ENCODE data around the gene DNAH1.

The DNAH1 gene

DNA sequence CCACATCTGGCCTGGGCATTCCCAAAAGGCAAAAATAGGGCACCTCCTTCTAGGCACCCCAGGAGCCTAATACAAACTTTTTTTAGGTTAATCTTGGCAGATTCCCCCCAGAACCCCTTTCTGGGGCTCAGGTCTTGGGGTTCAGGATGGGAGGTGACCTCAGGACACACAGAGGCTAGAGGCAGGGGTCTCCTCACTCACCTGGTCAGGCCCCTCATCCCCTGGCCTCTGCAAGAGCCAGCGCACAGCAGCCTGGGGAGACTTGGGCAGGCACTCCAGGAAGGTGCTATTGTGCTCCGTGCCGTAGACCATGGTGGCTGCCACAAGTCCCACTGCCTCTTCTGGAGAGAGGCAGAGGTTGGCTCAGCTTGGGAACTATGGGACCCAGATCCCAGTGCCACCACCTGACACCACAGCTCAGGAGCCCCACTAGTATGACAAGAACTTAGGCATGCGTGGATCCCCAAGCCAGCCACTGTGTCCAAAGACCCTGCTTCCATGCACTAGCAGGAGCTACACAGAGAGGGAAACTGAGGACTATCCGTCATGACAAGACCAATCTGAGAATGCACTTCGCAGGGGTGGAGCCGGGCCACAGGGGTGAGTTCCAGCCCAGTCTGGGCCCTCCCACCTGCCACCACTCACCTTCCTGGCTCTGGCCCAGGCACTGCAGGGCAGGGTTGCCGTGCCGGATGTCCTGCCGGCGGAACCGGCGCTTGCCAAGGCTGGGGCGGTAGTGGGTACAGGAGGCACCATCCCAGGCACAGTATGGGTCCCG, 121.4 kb downstream of the DNAH1 start:
- Histone ChIP-seq H3K27ac (ENCODE audit: low read length) (no peak overlapping the region), H3K9me3 (ENCODE audit: control insufficient read depth in 2 of 2, low read length in 2 of 2) (no peaks in the 10 kb centered on the region), H3K27me3 (ENCODE audit: control insufficient read depth in 1 of 2, insufficient read depth in 2 of 2, low read length in 2 of 2) (no peaks in the 10 kb centered on the region), H3K36me3 (ENCODE audit: control insufficient read depth in 2 of 2, insufficient read depth in 2 of 2, low read length in 2 of 2) (no peaks in the 10 kb centered on the region), H3K4me1 (ENCODE audit: control insufficient read depth, insufficient read depth, low read length) (peaks cover 10% of the 10 kb centered on the region), H3K4me3 (ENCODE audit: low read length in 2 of 2) (no peak overlapping the region), H3K9ac (ENCODE audit: low read length in 2 of 2) (no peak overlapping the region)

DNA sequence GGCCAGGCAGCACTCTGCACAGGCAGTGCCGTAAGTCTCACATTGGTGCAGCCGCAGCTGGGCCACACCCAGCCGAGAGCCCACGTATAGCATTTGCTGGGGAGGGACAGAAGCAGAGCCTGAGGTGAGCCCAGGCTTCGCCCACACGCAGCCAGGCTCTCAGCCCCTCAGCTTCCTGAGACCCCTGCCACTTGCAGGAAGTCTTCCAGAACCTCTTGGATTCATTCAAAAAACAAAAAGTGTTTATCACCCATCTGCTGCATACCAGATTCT, 121.9 kb downstream of the DNAH1 start:
- Histone ChIP-seq H3K9ac (ENCODE audit: low read length in 2 of 2) (no peak overlapping the region), H3K27ac (ENCODE audit: low read length) (no peak overlapping the region), H3K4me1 (ENCODE audit: control insufficient read depth, insufficient read depth, low read length) (peaks cover 9% of the 10 kb centered on the region), H3K9me3 (ENCODE audit: control insufficient read depth in 2 of 2, low read length in 2 of 2) (no peaks in the 10 kb centered on the region), H3K36me3 (ENCODE audit: control insufficient read depth in 2 of 2, insufficient read depth in 2 of 2, low read length in 2 of 2) (no peaks in the 10 kb centered on the region), H3K4me3 (ENCODE audit: low read length in 2 of 2) (no peak overlapping the region), H3K27me3 (ENCODE audit: control insufficient read depth in 1 of 2, insufficient read depth in 2 of 2, low read length in 2 of 2) (no peaks in the 10 kb centered on the region)

DNA sequence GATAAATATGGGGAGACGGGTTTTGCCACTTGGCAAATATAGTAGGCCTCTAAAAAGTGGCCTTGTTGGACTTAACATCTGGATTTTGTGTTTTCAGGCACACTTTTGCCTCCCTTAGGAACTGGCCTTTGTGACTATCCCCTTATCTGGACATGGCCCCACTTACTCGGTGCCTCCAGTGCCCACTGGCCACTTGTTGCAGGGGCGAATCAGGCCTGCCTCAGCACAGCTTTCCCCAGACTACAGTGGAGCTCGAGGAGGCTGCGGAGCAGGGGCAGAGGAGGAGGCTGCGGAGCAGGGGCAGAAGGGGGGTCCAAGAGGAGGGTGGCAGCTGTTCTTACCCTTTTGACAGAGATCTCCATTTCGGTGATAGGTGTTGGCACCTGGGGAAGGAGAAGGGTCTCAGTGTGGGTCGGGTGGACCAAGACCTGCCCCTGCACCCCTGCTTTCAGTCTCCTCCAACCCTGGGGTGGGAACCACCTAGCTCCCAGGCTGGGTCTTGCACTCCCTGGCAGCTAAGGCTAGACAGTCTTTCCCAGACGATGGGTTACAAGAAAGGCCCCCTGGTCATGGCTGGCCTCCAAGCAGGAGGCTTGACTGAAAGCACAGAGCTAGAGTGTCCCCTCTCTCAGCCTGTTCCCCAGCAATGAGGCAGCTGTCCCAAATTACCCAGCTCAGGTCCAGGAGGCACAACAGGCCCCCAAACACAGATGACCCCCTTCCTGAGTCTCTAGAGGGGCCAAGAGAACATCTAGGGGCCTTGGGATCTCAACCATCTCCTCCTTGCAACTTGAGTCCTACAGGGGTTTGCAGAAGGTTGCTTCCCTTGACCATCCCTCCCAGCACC, 122.7 kb downstream of the DNAH1 start:
- Histone ChIP-seq H3K27ac (ENCODE audit: low read length) (no peak overlapping the region), H3K36me3 (ENCODE audit: control insufficient read depth in 2 of 2, insufficient read depth in 2 of 2, low read length in 2 of 2) (no peaks in the 10 kb centered on the region), H3K27me3 (ENCODE audit: control insufficient read depth in 1 of 2, insufficient read depth in 2 of 2, low read length in 2 of 2) (no peaks in the 10 kb centered on the region), H3K9me3 (ENCODE audit: control insufficient read depth in 2 of 2, low read length in 2 of 2) (no peaks in the 10 kb centered on the region), H3K9ac (ENCODE audit: low read length in 2 of 2) (no peak overlapping the region), H3K4me3 (ENCODE audit: low read length in 2 of 2) (no peak overlapping the region), H3K4me1 (ENCODE audit: control insufficient read depth, insufficient read depth, low read length) (peaks cover 6% of the 10 kb centered on the region)

DNA sequence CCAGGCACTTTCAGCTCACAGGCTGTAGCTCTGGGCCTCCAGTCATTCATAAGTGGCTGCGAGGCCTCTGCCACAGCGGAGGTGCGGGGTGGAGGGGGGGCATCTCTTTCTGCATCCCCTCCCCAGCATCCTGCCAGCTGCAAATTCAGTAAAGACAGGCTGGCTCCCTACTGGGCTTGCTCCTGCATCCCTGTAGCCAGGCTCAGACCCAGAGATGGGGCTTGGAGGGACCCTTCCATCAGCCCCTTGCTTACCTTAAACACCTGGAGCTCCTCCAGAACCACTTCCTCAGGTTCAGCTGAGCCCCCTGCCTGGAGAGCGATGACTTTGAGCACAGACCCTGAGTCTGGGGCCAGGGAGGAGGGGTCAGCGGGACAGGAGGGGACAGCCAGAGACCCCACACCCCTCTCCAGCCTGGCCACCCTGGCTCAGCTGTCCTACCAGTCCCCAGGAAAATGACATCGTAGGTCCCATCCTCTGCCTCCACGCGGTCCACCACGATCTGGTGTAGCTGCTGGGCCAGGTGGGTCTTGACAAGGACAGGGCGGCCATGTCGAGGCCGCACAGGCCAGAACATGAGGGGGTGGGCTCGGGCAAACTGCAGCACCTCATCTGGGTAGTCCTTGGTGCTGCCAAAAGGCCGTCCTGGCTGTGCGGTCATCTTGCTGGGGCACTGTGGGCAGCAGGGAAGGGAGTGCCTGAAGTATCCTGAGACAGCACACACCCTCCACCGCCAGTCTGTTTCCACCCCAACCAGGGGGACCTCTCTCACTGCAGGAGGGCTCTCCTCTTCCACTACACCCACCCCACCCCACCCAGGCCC, 123.5 kb downstream of the DNAH1 start:
- Histone ChIP-seq H3K36me3 (ENCODE audit: control insufficient read depth in 2 of 2, insufficient read depth in 2 of 2, low read length in 2 of 2) (no peaks in the 10 kb centered on the region), H3K9me3 (ENCODE audit: control insufficient read depth in 2 of 2, low read length in 2 of 2) (no peaks in the 10 kb centered on the region), H3K4me3 (ENCODE audit: low read length in 2 of 2) (no peak overlapping the region), H3K27me3 (ENCODE audit: control insufficient read depth in 1 of 2, insufficient read depth in 2 of 2, low read length in 2 of 2) (no peaks in the 10 kb centered on the region), H3K9ac (ENCODE audit: low read length in 2 of 2) (no peak overlapping the region), H3K27ac (ENCODE audit: low read length) (no peak overlapping the region), H3K4me1 (ENCODE audit: control insufficient read depth, insufficient read depth, low read length) (peaks cover 4% of the 10 kb centered on the region)

DNA sequence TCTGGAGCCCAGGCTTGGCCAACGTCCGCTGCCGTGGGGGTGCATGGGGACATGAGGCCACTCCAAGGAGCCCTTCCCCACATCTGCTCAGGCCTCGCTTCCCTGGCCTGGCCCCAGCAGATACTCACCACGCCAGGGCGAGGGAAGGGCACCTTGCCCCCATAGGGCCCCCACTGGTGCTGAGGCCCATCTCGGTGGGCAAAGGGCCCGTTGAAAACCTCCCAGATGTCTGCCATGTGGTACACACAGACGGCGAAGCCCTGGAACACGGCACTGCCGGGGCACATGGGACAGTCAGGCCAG, 124.1 kb downstream of the DNAH1 start:
- H3K36me3 ChIP-seq (ENCODE audit: control insufficient read depth in 2 of 2, insufficient read depth in 2 of 2, low read length in 2 of 2) = no peaks in the 10 kb centered on the region
- H3K4me3 ChIP-seq (ENCODE audit: low read length in 2 of 2) = no peak overlapping the region
- no peaks in the 10 kb centered on the region for H3K27me3 ChIP-seq (ENCODE audit: control insufficient read depth in 1 of 2, insufficient read depth in 2 of 2, low read length in 2 of 2)
- H3K9me3 ChIP-seq (ENCODE audit: control insufficient read depth in 2 of 2, low read length in 2 of 2) = no peaks in the 10 kb centered on the region
- no peak overlapping the region for H3K27ac ChIP-seq (ENCODE audit: low read length)
- no peak overlapping the region for H3K9ac ChIP-seq (ENCODE audit: low read length in 2 of 2)
- peaks cover 10% of the 10 kb centered on the region for H3K4me1 ChIP-seq (ENCODE audit: control insufficient read depth, insufficient read depth, low read length)

DNA sequence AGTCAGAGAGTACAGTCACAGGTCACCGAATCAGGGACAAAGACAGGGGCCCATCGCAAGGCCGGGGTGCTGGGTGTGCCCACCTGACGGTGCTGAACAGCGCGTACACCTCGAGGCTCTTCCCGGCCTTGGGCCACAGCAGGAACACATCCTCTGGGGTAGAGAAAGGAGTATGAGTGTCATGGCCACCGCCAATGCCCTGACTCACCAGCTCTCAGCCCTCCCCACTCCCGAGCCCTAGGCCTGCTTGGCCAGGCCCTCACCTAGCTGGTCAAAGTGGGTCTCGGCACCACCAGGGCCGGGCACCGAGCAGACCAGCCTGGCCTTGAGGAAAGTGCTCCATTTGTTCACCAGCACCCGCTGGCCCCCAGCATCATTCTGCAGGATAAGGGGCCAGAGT, 124.6 kb downstream of the DNAH1 start:
- no peaks in the 10 kb centered on the region for H3K27me3 ChIP-seq (ENCODE audit: control insufficient read depth in 1 of 2, insufficient read depth in 2 of 2, low read length in 2 of 2)
- H3K9me3 ChIP-seq (ENCODE audit: control insufficient read depth in 2 of 2, low read length in 2 of 2) = no peaks in the 10 kb centered on the region
- H3K4me1 ChIP-seq (ENCODE audit: control insufficient read depth, insufficient read depth, low read length) = peaks cover 11% of the 10 kb centered on the region
- no peak overlapping the region for H3K27ac ChIP-seq (ENCODE audit: low read length)
- H3K36me3 ChIP-seq (ENCODE audit: control insufficient read depth in 2 of 2, insufficient read depth in 2 of 2, low read length in 2 of 2) = no peaks in the 10 kb centered on the region
- H3K9ac ChIP-seq (ENCODE audit: low read length in 2 of 2) = no peak overlapping the region
- H3K4me3 ChIP-seq (ENCODE audit: low read length in 2 of 2) = no peak overlapping the region

DNA sequence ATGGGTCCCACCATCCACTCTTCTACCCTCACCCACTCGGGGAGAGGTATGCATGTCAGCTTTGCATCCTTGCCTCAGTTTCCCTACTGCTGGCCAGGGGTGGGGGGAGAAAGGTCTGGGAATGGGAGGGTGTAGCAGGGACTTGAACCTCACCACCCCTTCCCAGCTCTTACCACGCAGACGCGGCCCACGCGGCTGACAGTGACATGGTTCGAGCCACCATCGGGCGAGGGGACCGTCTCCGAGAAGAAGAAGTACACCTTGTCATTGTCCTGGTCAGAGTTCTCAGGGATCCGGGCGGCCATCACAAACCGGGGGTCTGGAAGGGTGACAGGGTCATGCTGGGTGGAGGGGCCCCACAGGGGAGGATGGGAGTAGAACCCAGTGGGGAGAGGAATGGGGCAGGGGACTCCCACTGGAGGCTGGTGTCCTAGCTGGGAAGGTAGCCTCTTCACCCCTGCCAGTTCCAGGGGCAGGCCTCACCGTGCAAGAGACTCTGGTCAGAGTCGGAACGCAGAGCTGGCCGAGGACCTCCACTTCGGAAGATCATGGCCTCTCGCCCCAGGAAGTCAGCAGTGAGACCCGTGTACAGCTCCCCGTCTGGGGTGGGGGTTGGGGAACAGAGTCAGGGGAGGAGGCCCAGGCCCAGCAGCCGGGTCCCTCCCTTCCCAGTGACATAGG, 125.1 kb downstream of the DNAH1 start:
- Histone ChIP-seq H3K9ac (ENCODE audit: low read length in 2 of 2) (no peak overlapping the region), H3K9me3 (ENCODE audit: control insufficient read depth in 2 of 2, low read length in 2 of 2) (no peaks in the 10 kb centered on the region), H3K4me1 (ENCODE audit: control insufficient read depth, insufficient read depth, low read length) (peaks cover 10% of the 10 kb centered on the region), H3K27me3 (ENCODE audit: control insufficient read depth in 1 of 2, insufficient read depth in 2 of 2, low read length in 2 of 2) (no peaks in the 10 kb centered on the region), H3K27ac (ENCODE audit: low read length) (no peak overlapping the region), H3K4me3 (ENCODE audit: low read length in 2 of 2) (no peak overlapping the region), H3K36me3 (ENCODE audit: control insufficient read depth in 2 of 2, insufficient read depth in 2 of 2, low read length in 2 of 2) (no peaks in the 10 kb centered on the region)

DNA sequence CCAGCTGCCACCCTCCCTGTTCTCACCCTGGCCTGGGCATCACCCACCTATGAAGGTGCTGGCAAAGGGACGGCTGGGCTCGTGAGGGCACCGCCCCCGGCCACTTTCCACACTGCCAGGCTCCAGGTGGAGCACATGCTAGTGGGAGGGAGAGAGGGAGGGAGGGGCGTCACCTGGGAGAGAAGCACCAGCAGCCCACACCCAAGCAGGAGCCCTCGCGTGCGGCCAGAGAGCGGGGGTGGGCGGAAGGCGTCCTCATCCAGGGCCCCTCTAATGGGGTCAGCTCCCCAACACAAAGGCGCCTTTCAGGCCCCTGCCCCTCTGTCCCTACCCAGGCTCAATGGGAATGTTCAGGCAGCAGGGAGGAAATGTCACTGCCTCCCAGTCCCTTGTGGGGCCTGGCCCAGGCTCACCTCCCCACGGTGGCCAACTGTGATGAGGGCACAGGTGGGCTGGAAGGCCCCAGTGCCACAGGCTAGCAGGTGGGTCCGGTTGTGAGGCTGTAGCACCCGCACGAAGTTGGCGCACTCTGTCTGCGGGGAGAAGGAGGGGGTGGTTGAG, 125.7 kb downstream of the DNAH1 start:
- Histone ChIP-seq H3K4me1 (ENCODE audit: control insufficient read depth, insufficient read depth, low read length) (peaks cover 9% of the 10 kb centered on the region), H3K36me3 (ENCODE audit: control insufficient read depth in 2 of 2, insufficient read depth in 2 of 2, low read length in 2 of 2) (no peaks in the 10 kb centered on the region), H3K27ac (ENCODE audit: low read length) (no peak overlapping the region)

DNA sequence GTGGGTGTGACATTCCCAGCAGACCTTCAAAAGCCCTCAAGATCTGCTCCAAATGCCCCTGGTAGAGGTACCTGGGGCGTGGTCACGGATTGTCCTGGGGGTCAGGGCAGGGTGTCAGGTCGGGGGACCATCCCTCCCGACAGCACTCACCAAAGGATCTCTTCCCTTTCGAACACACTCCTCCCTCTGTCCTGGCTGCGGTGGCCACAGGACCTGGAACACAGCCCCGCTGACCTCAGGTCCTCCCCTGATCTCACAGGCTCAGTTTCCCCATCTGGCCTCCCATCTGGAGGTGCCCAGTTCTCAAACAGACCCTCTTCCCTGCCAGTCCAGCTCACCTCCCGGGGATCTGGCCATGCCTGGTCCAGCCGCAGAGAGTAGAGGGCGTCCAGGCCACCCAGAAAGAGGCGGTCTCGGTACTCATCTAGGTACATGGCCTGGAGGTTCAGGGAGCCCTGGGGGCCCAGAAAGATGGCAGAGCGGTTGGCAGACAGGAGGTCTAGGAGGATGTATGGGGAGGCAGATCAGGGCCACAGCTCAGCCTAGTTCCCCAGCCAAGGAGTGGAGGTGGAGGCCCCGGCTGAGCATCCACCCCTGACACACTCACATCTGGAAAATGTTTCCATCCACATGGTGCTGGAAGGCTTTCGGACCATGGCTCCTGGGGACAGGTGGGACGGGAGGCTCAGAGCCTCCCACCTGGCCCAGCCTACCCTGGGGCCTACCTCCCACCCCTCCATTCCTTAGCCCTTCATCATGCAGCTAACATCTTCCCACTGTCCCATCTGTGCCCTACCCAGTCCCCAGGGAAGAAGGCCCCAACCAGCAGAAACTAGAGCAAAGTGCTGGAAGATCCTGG, 126.5 kb downstream of the DNAH1 start:
- H3K27ac ChIP-seq (ENCODE audit: low read length) = no peak overlapping the region
- no peaks in the 10 kb centered on the region for H3K9me3 ChIP-seq (ENCODE audit: control insufficient read depth in 2 of 2, low read length in 2 of 2)
- H3K4me1 ChIP-seq (ENCODE audit: control insufficient read depth, insufficient read depth, low read length) = peaks cover 10% of the 10 kb centered on the region
- no peaks in the 10 kb centered on the region for H3K27me3 ChIP-seq (ENCODE audit: control insufficient read depth in 1 of 2, insufficient read depth in 2 of 2, low read length in 2 of 2)
- no peak overlapping the region for H3K9ac ChIP-seq (ENCODE audit: low read length in 2 of 2)
- no peak overlapping the region for H3K4me3 ChIP-seq (ENCODE audit: low read length in 2 of 2)
- no peaks in the 10 kb centered on the region for H3K36me3 ChIP-seq (ENCODE audit: control insufficient read depth in 2 of 2, insufficient read depth in 2 of 2, low read length in 2 of 2)

More for the DNA sequence above, 125.7 kb downstream of the DNAH1 start:
- H3K9ac ChIP-seq (ENCODE audit: low read length in 2 of 2) = no peak overlapping the region
- H3K27me3 ChIP-seq (ENCODE audit: control insufficient read depth in 1 of 2, insufficient read depth in 2 of 2, low read length in 2 of 2) = no peaks in the 10 kb centered on the region
- H3K4me3 ChIP-seq (ENCODE audit: low read length in 2 of 2) = no peak overlapping the region
- H3K9me3 ChIP-seq (ENCODE audit: control insufficient read depth in 2 of 2, low read length in 2 of 2) = no peaks in the 10 kb centered on the region

DNA sequence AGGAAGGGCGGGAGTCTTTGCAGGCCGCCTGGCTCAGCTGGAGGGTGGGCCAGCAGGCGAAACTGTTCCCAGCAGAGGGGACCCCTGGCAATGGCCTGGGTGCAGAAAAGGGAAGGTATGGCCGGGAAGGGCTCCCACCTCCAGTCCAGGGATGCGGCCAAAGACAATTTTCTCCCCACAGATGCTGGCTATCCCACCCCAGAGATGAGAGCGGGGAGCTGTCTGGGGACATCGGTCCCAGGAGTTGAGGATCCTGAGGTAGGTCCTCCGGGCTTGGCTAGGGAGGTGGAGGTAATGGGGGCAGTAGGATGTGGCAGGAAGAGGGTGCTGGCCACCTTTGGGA, 127.1 kb downstream of the DNAH1 start:
- H3K27ac ChIP-seq (ENCODE audit: low read length) = no peak overlapping the region
- H3K9me3 ChIP-seq (ENCODE audit: control insufficient read depth in 2 of 2, low read length in 2 of 2) = no peaks in the 10 kb centered on the region
- peaks cover 10% of the 10 kb centered on the region for H3K4me1 ChIP-seq (ENCODE audit: control insufficient read depth, insufficient read depth, low read length)
- H3K9ac ChIP-seq (ENCODE audit: low read length in 2 of 2) = no peak overlapping the region
- H3K4me3 ChIP-seq (ENCODE audit: low read length in 2 of 2) = peak overlapping the region in 1 of 2 donors; percentile 29
- no peaks in the 10 kb centered on the region for H3K36me3 ChIP-seq (ENCODE audit: control insufficient read depth in 2 of 2, insufficient read depth in 2 of 2, low read length in 2 of 2)
- H3K27me3 ChIP-seq (ENCODE audit: control insufficient read depth in 1 of 2, insufficient read depth in 2 of 2, low read length in 2 of 2) = no peaks in the 10 kb centered on the region
